Suprapubic skin (tissue), 4 donors: ENCODE data around the gene ADAMTS17. TPM values are rescaled to one million over a fixed set of nuclear protein-coding genes. Genes with fewer than 3 reads are reported as not detected.

Experiments
- DNase-seq, 2 donors: peaks; one replicate each; pipeline ENCODE4 v3.0.0-alpha.2; 2019; ENCODE audit warnings: low spot score in 2 of 2
- H3K27ac ChIP-seq: fragments of 200-600 bp; sonication (generic); one replicate; pipeline ENCODE4 v1.5.1; 2019
- H3K27me3 ChIP-seq: fragments of 200-600 bp; sonication (generic); one replicate; pipeline ENCODE4 v1.5.1; 2019
- H3K36me3 ChIP-seq: fragments of 200-600 bp; sonication (generic); one replicate; pipeline ENCODE4 v1.5.1; 2019
- H3K4me1 ChIP-seq: fragments of 200-600 bp; sonication (generic); one replicate; pipeline ENCODE4 v1.5.1; 2019
- H3K4me3 ChIP-seq: fragments of 200-600 bp; sonication (generic); one replicate; pipeline ENCODE4 v1.5.1; 2019; ENCODE audit warnings: mild to moderate bottlenecking
- H3K9me3 ChIP-seq: fragments of 200-600 bp; sonication (generic); one replicate; pipeline ENCODE4 v1.5.1; 2019
- EP300 ChIP-seq: sonication (generic); formaldehyde crosslinking; IDR thresholded peaks from one replicate; pipeline ENCODE4 v1.6.1; 2017; ENCODE audit warnings: antibody characterized with exemption
- POLR2A ChIP-seq, 2 donors: fragments of 450-650 bp; IDR thresholded peaks; one replicate each; pipeline ENCODE4 v1.6.1; 2017; ENCODE audit warnings: antibody characterized with exemption in 2 of 2, mild to moderate bottlenecking in 2 of 2, moderate library complexity in 2 of 2
- POLR2AphosphoS5 ChIP-seq, 3 donors: sonication (generic); formaldehyde crosslinking; IDR thresholded peaks; one replicate each; pipeline ENCODE4 v1.6.1; 2017; ENCODE audit warnings: antibody characterized with exemption in 3 of 3
- WGBS: methylation state at CpG from one replicate; pipeline ENCODE4 v1.1.5; 2018; 5-methylcytosine and 5-hydroxymethylcytosine counted together
- total RNA-seq, 4 donors: library from RNA; depleted of rRNA; stranded (reverse); fragments of >200 nt; gene quantifications; one replicate each; pipeline ENCODE4 v1.1.0, GENCODE V29; 2016
- TF ChIP-seq, protein P1 (sequence below), 2 donors: fragments of 200-600 bp in 1 of 2; fragments of 450-650 bp in 1 of 2; sonication (generic) in 1 of 2; IDR thresholded peaks; one replicate each; pipeline ENCODE4 v1.5.1; 2016 to 2019; ENCODE audit warnings: antibody characterized with exemption in 2 of 2, mild to moderate bottlenecking in 1 of 2, moderate library complexity in 1 of 2

Gene ADAMTS17
- total RNA-seq, 4 donors from 2014 or later = 4.2 to 12.3 (median 6.3) TPM

DNA sequence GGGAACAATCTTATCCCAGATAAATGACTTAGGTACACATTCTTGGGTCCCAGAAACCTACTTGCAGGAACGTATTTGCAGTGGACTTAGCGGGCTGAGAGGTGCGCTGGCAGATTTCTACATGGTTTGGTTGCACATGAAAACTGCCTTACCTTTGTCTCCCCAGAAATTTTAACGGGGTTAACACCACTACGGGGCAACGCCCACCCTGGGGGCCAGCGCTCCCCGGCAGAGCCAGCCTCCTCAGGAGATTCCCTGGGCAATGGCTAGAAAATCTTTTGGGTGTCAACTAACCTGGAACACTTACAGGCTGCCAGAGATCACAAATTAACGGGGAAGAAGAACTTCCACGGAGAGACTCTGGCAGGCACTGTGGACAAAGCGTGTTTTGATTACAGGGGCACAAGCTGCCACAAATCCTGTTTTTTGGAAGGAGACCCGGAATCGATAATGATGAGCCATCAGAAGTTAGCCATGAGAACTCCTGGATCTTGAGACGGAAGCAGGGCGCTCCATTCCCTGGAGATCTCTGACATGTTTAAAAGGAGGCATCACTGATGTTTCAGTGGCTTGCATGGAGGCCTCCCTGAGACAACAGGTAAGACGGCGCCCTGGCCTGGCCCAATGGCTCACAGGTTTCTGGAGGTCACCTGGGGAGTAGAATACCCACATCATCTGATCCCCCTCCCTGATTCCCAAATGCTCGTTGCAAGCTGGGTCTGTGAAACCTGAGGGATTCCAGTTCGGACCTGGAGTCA, 288.9 kb downstream of the ADAMTS17 start:
- no peaks in the 10 kb centered on the region for H3K9me3 ChIP-seq
- H3K36me3 ChIP-seq = no peaks in the 10 kb centered on the region
- WGBS = 75% methylated on average over 18 of the region's 19 CpGs
- no peak for TF ChIP-seq POLR2A (IDR thresholded peaks at IDR 0.05)
- no peak overlapping the region for H3K4me3 ChIP-seq
- no peaks in the 10 kb centered on the region for H3K4me1 ChIP-seq
- no peak overlapping the region for H3K27ac ChIP-seq
- DNase-seq = no peak
- H3K27me3 ChIP-seq = peaks cover 4% of the 10 kb centered on the region

DNA sequence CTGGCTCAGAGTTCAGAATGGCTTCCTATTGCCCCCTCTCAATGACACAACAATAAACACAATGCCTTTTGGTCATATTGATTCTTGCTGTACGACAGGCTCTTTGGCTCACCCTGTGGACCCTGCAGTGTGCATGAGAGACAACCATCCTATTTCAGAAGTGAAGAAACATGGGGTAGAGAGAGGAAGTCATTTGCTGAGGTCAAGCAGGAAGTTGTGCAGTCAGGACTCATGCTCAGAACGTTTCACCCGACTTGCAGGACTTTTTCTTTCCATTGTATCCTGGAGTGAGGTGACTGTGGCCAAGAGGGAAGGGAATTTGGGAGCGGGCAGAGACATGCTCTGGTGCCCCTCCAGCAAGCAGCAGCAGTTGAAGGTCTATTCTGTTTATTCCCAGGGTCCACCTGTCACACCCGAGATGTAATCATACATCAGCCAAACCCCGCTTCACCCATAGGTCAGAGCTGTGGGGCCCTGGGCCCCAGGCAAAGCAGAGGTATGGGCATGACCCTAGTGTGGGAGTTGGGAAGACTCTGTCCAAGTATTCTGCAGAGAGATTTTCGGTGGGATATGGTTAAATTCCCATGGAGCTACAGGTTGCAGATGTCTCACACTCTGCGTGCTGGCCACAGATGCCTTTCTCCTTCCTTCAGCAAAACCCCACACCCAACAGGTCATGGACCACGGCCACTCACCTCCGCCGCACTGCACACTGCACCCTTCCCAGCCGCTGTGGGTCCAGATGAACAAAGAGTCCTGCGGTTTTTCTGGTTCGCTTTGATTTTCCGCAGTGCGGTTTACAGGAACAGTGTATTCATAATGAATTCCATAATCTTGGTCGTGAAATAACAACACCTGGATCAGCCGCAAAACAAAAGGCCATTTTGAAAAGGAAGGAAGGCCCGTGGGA, 290.6 kb downstream of the ADAMTS17 start:
- H3K4me3 ChIP-seq = no peak overlapping the region
- H3K4me1 ChIP-seq = no peaks in the 10 kb centered on the region
- 92% methylated on average over 16 of the region's 19 CpGs for WGBS
- no peak for DNase-seq
- peaks cover 4% of the 10 kb centered on the region for H3K27me3 ChIP-seq
- TF ChIP-seq POLR2AphosphoS5 (IDR thresholded peaks at IDR 0.05) = no peak
- TF ChIP-seq EP300 = no peak
- TF ChIP-seq, protein P1, sequence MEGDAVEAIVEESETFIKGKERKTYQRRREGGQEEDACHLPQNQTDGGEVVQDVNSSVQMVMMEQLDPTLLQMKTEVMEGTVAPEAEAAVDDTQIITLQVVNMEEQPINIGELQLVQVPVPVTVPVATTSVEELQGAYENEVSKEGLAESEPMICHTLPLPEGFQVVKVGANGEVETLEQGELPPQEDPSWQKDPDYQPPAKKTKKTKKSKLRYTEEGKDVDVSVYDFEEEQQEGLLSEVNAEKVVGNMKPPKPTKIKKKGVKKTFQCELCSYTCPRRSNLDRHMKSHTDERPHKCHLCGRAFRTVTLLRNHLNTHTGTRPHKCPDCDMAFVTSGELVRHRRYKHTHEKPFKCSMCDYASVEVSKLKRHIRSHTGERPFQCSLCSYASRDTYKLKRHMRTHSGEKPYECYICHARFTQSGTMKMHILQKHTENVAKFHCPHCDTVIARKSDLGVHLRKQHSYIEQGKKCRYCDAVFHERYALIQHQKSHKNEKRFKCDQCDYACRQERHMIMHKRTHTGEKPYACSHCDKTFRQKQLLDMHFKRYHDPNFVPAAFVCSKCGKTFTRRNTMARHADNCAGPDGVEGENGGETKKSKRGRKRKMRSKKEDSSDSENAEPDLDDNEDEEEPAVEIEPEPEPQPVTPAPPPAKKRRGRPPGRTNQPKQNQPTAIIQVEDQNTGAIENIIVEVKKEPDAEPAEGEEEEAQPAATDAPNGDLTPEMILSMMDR (IDR thresholded peaks at IDR 0.05) = no peak
- no peak for TF ChIP-seq POLR2A (IDR thresholded peaks at IDR 0.05)
- no peaks in the 10 kb centered on the region for H3K36me3 ChIP-seq
- no peak overlapping the region for H3K27ac ChIP-seq
- no peaks in the 10 kb centered on the region for H3K9me3 ChIP-seq

DNA sequence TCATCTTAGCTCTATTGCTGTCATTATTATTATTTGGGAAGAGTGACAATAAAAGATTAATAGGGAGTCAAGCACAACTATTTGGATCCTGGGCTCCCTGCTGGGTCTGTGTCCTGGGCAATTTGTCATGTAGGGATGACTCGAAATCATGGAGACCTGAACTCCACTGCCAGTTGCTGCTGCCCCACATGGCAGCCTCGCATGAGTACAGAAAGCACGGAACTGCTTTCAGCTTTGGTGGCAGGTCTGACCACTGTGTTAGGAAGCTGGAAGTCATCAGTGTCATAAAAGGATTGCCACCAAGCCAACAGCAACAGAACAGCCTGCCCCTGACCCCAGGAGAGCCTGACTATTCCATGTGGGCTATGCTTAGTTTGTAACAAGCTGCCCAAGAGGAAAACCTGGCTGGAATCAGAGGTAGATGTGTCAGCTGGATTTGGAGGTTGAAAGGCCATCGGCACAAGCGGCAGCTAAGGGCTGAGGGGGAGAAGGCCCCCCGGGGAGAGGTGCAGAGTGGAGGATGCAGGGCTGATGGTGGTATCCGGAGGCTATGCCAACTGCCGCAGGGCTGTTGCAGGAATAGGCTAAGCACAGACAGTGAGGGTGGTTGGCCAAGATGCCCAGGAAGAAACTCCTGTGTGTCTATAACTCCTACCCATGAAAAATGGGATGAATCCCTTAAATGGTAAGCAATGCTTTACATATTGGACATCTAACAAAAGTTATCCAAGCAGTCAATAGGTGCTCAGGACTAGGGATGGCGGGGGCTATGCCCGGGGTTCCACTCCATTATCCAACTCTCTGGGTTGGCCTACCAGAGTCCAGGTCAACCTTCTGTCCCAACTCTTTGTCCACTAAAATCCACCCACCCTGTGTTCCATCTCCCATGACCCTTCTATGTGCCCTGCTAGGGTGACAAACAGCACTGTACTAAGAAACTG, 291.6 kb downstream of the ADAMTS17 start:
- DNase-seq = peak in 1 of 2 donors; percentile 49

DNA sequence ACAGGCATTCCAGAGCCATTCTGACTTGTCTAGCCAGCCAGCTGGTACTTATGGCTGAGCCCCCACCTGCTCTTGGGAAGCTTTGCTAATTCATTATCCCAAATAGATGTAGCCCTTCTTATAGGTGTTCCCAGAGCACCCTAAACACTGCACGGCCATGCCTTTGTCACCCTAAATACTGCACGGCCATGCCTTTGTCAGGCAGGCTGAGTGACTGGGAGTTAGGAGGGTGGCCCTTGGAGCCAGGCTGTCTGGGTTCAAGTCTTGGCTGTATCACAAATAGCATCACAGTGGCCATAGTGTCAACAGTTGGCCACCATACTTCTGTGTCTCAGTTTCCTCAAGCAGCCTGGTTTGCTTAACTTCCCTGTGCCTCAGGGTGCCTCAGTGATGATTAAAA, 292.3 kb downstream of the ADAMTS17 start:
- Histone ChIP-seq H3K4me3 (no peak overlapping the region), H3K36me3 (no peaks in the 10 kb centered on the region), H3K27me3 (peaks cover 4% of the 10 kb centered on the region), H3K4me1 (no peaks in the 10 kb centered on the region), H3K27ac (no peak overlapping the region), H3K9me3 (no peaks in the 10 kb centered on the region)
- DNase-seq = peak in 1 of 2 donors; percentile 41
- TF ChIP-seq POLR2AphosphoS5 (IDR thresholded peaks at IDR 0.05) = no peak
- WGBS = 84% methylated on average over 2 of the region's 2 CpGs

More for the DNA sequence above, 291.6 kb downstream of the ADAMTS17 start:
- H3K27me3 ChIP-seq = peaks cover 4% of the 10 kb centered on the region
- 77% methylated on average over 10 of the region's 10 CpGs for WGBS
- no peak for TF ChIP-seq EP300
- no peak for TF ChIP-seq POLR2A (IDR thresholded peaks at IDR 0.05)
- no peak for TF ChIP-seq POLR2AphosphoS5 (IDR thresholded peaks at IDR 0.05)
- TF ChIP-seq, protein P1 (IDR thresholded peaks at IDR 0.05) = no peak
- H3K9me3 ChIP-seq = no peaks in the 10 kb centered on the region
- H3K27ac ChIP-seq = no peak overlapping the region
- H3K4me3 ChIP-seq = no peak overlapping the region
- no peaks in the 10 kb centered on the region for H3K4me1 ChIP-seq
- no peaks in the 10 kb centered on the region for H3K36me3 ChIP-seq

DNA sequence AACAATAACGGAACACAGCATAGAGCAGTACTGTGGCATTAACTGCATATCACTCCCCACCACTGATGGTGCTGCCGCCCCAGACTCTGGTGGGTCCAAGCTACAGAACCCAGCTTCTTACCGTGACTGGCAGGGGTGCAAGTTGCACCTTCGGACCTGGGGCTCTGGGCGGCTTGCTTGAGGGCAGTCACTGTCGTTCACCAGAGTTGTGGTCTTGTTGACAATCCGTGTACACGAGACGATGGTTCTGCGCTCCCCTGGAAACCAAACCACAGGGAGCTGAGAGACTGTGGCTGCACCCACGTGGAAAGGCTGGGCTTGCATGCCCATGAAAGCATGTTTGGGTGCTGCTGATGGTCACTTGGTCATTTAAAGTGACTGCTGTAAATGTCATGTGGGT, 293.0 kb downstream of the ADAMTS17 start:
- TF ChIP-seq, protein P1 (IDR thresholded peaks at IDR 0.05) = no peak
- TF ChIP-seq EP300 (no peak), POLR2AphosphoS5 (IDR thresholded peaks at IDR 0.05) (no peak), POLR2A (IDR thresholded peaks at IDR 0.05) (no peak)
- H3K4me3 ChIP-seq = no peak overlapping the region
- H3K36me3 ChIP-seq = no peaks in the 10 kb centered on the region
- DNase-seq = peak in 1 of 2 donors; percentile 71
- 96% methylated on average over 10 of the region's 11 CpGs for whole genome bisulfite sequencing
- peaks cover 4% of the 10 kb centered on the region for H3K27me3 ChIP-seq
- H3K27ac ChIP-seq = no peak overlapping the region
- no peaks in the 10 kb centered on the region for H3K4me1 ChIP-seq
- no peaks in the 10 kb centered on the region for H3K9me3 ChIP-seq
